Pancreas (tissue), 10 donors: ENCODE measurements around the gene SHLD1. TPM values are rescaled to one million over a fixed set of nuclear protein-coding genes. Genes with fewer than 3 reads are reported as not detected.
A peak's percentile ranks its signal among the peaks of the same experiment; 100 is the strongest.
"Not testable (repeated sequence)": the region's sequence is repeated elsewhere in the genome, so short reads cannot be mapped to it uniquely, and the experiment has no call there.

Experiments
- ATAC-seq, 4 donors: fragments of 200-7000 bp; cut with Tn5 transposase; one replicate each; pipeline versions ENCODE4 v1.8.0 to v1.9.1; 2020; ENCODE audit warnings: mild to moderate bottlenecking in 4 of 4, moderate library complexity in 4 of 4
- DNase-seq, 6 donors: peaks; one replicate each; pipeline ENCODE4 v3.0.0-alpha.2; 2020
- FAIRE-seq: peaks from 2 replicates; lab custom pipeline; 2012; peaks lifted over from hg19 to GRCh38; lab: Jason Lieb, UNC
- H3K27ac ChIP-seq, 4 donors: fragments of 200-600 bp; sonication (generic); 1 replicate in 3 of 4; 2 replicates in 1 of 4; pipeline versions ENCODE4 v1.5.0 to v1.8.0; 2020
- H3K27me3 ChIP-seq, 4 donors: fragments of 200-600 bp; one replicate each; pipeline ENCODE4 v1.8.0; 2021
- H3K36me3 ChIP-seq, 3 donors: fragments of 200-600 bp; sonication (generic) in 1 of 3; one replicate each; pipeline versions ENCODE4 v1.5.0 to v1.8.0; 2020 to 2021
- H3K4me1 ChIP-seq, 3 donors: fragments of 200-600 bp; one replicate each; pipeline ENCODE4 v1.8.0; 2021
- H3K4me3 ChIP-seq, 4 donors: fragments of 200-600 bp; sonication (generic) in 2 of 4; one replicate each; pipeline versions ENCODE4 v1.5.0 to v1.8.0; 2020 to 2021
- H3K9me3 ChIP-seq, 4 donors: fragments of 200-600 bp; one replicate each; pipeline ENCODE4 v1.8.0; 2021
- CTCF ChIP-seq, 4 donors: fragments of 200-600 bp; sonication (generic) in 3 of 4; IDR thresholded peaks; one replicate each; pipeline versions ENCODE4 v1.5.0 to v1.8.0; 2021; ENCODE audit warnings: antibody characterized with exemption in 4 of 4
- WGBS, 2 donors: extraction: QIAGEN DNeasy Blood & Tissue Kit; methylation state at CpG; one replicate each; pipeline ENCODE4 v1.1.7; 2013; 5-methylcytosine and 5-hydroxymethylcytosine counted together
- intact Hi-C, 3 donors: fragments of 100-400 bp; cut with DNase I; formaldehyde crosslinking; loops; one replicate each; pipeline versions ENCODE4 v1.11.1 to v1.14.2; 2022
- polyA plus RNA-seq, 2 donors: library from polyadenylated mRNA; stranded (reverse); fragments of 200-250 nt; gene quantifications; one replicate each; pipeline ENCODE4 v1.2.3, GENCODE V29; 2013
- total RNA-seq, 6 donors: library from RNA; stranded (reverse); fragmentation: NEBNext Ultra II Directional in 4 of 6; extraction: Animal tissue kit (Norgen Biotek cat#: 25700) in 4 of 6; gene quantifications; one replicate each; pipeline versions ENCODE4 v1.2.1 to v1.2.4, GENCODE V29; 2021 to 2023
- donor health status: healthy with polysubstance abuse.
- donor health status: DM: no; HTN: no; CAD: no; lungs with moderate emphysema.
- donor health status: DM: no; HTN: no; CAD: no.
- donor health status: control.
- donor health status: control.
- donor health status: Bipolar disorder and iron deficiency.
- donor health status: DM: yes; HTN: yes; CAD: no.
- donor health status: DM: no; HTN: no; CAD: no.
- donor health status: DM: no; HTN: no; CAD: no.
- donor health status: DM: yes; HTN: yes; CAD: no.

SHLD1 gene
- total and polyA plus RNA-seq, 8 donors: 2.1 to 6.6 (median 3.4) TPM

- Histone ChIP-seq H3K4me3 (no peak overlapping the region), H3K27ac (no peak overlapping the region), H3K27me3 (no peaks in the 10 kb centered on the region), H3K4me1 (no peaks in the 10 kb centered on the region), H3K9me3 (no peaks in the 10 kb centered on the region), H3K36me3 (no peaks in the 10 kb centered on the region)
- no peak for DNase-seq
- FAIRE-seq: no peak
- no peak for ATAC-seq
- intact Hi-C loops: no loop called here
- WGBS, 2 donors: 63 to 67% methylated on average over 1 of the region's 1 CpG
- TF ChIP-seq CTCF (IDR thresholded peaks at IDR 0.05): no peak
Observed at GRCh38 chr20:5718896-5719595, 31.2 kb upstream of the SHLD1 start.

GRCh38 chr20:5719861-5720403 is 30.3 kb upstream of the SHLD1 start:
- H3K4me3 ChIP-seq: no peak overlapping the region
- no peak for ATAC-seq
- WGBS, 2 donors: 42 to 49% methylated on average over 6 of the region's 6 CpGs
- no peak for FAIRE-seq
- no peaks in the 10 kb centered on the region for H3K9me3 ChIP-seq
- no peak for DNase-seq
- H3K27me3 ChIP-seq: no peaks in the 10 kb centered on the region
- peaks cover 0 to 2% (median 0%) of the 10 kb centered on the region in 3 donors for H3K4me1 ChIP-seq
- H3K27ac ChIP-seq: no peak overlapping the region
- intact Hi-C loops: no loop called here
- no peaks in the 10 kb centered on the region for H3K36me3 ChIP-seq
- no peak for TF ChIP-seq CTCF (IDR thresholded peaks at IDR 0.05)

GRCh38 chr20:5720696-5721095 is 29.5 kb upstream of the SHLD1 start:
- Histone ChIP-seq H3K4me3 (no peak overlapping the region), H3K9me3 (no peaks in the 10 kb centered on the region), H3K36me3 (no peaks in the 10 kb centered on the region), H3K27ac (no peak overlapping the region), H3K27me3 (no peaks in the 10 kb centered on the region), H3K4me1 (peaks cover 0 to 4% (median 0%) of the 10 kb centered on the region in 3 donors)
- FAIRE-seq (no peak), ATAC-seq (no peak), DNase-seq (no peak)
- intact Hi-C loops: no loop called here
- 57 to 66% methylated on average over 5 of the region's 5 CpGs for WGBS, 2 donors
- TF ChIP-seq CTCF (IDR thresholded peaks at IDR 0.05): no peak

GRCh38 chr20:5721356-5721755 is 28.8 kb upstream of the SHLD1 start:
- ATAC-seq, FAIRE-seq: not testable (repeated sequence)
- WGBS, 2 donors: 89 to 93% methylated on average over 6 of the region's 6 CpGs

GRCh38 chr20:5722927-5723326 is 27.3 kb upstream of the SHLD1 start:
- H3K4me3 ChIP-seq: no peak overlapping the region
- no peak for TF ChIP-seq CTCF (IDR thresholded peaks at IDR 0.05)
- FAIRE-seq (no peak), DNase-seq (no peak), ATAC-seq (no peak)
- no peaks in the 10 kb centered on the region for H3K27me3 ChIP-seq
- no peaks in the 10 kb centered on the region for H3K9me3 ChIP-seq
- H3K4me1 ChIP-seq: peaks cover 0 to 4% (median 0%) of the 10 kb centered on the region in 3 donors
- intact Hi-C loops: no loop called here
- H3K27ac ChIP-seq: no peak overlapping the region
- H3K36me3 ChIP-seq: no peaks in the 10 kb centered on the region
- 79 to 82% methylated on average over 9 of the region's 9 CpGs for WGBS, 2 donors

More at GRCh38 chr20:5721356-5721755, 28.8 kb upstream of the SHLD1 start:
- H3K27me3 ChIP-seq, DNase-seq, H3K4me1 ChIP-seq, H3K36me3 ChIP-seq, H3K4me3 ChIP-seq, H3K9me3 ChIP-seq, intact Hi-C loops, H3K27ac ChIP-seq: not testable (repeated sequence)

GRCh38 chr20:5725183-5725463 is 25.1 kb upstream of the SHLD1 start:
- FAIRE-seq, H3K36me3 ChIP-seq, H3K4me3 ChIP-seq, H3K9me3 ChIP-seq, H3K27me3 ChIP-seq, DNase-seq, intact Hi-C loops, H3K4me1 ChIP-seq: not testable (repeated sequence)
- H3K27ac ChIP-seq: peak overlapping the region in 1 of 4 donors; percentile 34
- ATAC-seq: peak in 1 of 4 donors; percentile 40
- WGBS, 2 donors: 74 to 80% methylated on average over 3 of the region's 3 CpGs
